Suprapubic skin (tissue), 3 donors: ENCODE measurements around the gene EFHD2.

ENCODE experiments used
- CTCF ChIP-seq, 2 donors: fragments of 200-600 bp in 1 of 2; fragments of 450-650 bp in 1 of 2; sonication (generic) in 1 of 2; IDR thresholded peaks; one replicate each; pipeline ENCODE4 v1.5.1; 2016 to 2019; ENCODE audit warnings: antibody characterized with exemption in 2 of 2, mild to moderate bottlenecking in 1 of 2, moderate library complexity in 1 of 2
- POLR2AphosphoS5 ChIP-seq, 3 donors: sonication (generic); formaldehyde crosslinking; IDR thresholded peaks; one replicate each; pipeline ENCODE4 v1.6.1; 2017; ENCODE audit warnings: antibody characterized with exemption in 3 of 3

DNA sequence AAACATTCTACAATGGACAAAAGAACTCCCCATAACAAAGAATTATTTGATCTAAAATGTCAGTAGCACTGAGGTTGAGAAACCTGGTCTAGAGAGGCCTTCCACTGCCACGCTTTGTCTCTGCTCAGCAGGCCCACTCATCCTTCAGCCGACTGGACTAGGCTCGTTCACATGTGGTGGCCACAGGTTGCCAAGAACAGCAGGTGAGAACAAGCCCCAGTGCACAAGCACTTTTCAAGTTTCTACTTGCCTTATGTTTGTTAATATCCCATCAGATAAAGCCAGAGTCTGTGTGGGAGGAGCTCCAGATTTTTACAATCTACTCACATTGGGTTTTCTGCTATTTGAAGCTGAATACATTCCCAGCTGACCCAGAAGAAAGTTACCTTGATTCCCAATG is 9.1 kb upstream of the EFHD2 start:
- TF ChIP-seq CTCF (IDR thresholded peaks at IDR 0.05) (no peak), POLR2AphosphoS5 (IDR thresholded peaks at IDR 0.05) (peak in 1 of 3 donors; percentile 33)
